Left hindlimb (tissue), 1 donor: ENCODE data around the gene CAMTA2.

Experiments used
- DNase-seq: peaks from one replicate; pipeline ENCODE4 v3.0.0-alpha.2; 2018

CAMTA2 gene

GRCh38 chr17:4968486-4969046, 18.9 kb downstream of the CAMTA2 start:
- DNase-seq: no peak

GRCh38 chr17:4967539-4968485, 19.7 kb downstream of the CAMTA2 start, which contains the start of gene SPAG7:
SPAG7 (minus strand) TSS chr17:4967817; CDS start chr17:4967804, 13 bp downstream.
- DNase-seq: peak; percentile 98

DNA sequence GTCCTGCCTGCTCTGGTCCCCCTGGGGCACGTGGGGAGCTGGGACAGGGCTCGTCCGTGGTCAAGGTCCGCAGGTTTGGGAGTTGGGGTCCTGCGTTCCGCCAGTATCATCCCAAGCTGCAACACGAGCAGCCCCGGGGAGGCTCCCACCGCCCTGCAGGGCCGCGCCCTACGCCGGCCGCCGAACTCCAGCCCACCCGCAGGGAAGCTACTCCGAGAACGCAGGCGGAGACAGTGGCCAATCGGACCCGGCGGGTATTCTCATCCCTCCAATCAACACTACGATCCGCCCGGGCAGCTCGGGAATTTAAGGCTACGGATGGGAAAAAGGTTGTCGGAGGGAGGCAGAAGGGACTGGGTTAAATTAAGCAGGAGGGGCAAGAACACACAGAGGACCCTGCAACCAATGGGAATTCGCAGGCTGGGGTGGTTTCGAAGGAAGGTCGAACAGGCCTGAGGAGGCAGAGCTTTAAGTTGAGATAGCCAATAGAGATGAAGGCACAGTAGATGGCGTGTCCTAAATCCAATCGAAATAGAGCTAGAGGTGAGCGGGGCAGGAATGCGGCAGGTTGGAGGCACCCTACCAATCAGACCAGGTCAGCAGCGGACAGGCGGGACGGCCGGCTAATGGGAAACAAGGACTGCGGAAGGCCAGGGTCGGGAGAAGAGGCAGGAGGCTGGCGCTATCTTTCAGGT, 20.5 kb downstream of the CAMTA2 start:
- peak; percentile 99 for DNase-seq

DNA sequence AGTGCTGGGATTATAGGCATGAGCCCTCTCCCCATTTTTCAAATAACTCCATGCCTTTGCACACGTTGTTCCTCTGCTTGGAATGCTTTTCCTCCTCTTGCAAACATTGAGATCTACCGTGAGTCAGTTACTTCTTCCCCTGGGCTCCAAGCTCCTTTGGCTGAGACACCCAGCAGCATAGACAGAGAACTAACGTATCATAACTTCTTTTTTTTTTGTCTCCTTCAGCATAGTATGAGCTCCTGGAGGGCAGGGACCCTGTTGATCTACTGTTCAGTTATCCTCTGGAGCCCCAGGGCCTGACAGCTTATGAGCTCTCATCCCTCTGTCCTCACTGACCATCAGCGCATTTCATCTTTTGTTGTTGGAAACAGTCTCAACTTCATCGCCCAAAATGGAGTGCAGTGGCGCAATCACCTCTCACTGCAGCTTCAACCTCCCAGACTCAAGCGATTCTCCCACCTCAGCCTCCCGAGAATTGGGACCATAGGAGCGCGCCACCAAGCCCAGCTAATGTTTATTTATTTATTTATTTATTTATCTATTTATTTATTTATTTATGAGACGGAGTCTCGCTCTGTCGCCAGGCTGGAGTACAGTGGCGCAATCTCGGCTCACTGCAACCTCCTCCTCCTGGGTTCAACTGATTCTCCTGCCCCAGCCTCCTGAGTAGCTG, 22.0 kb downstream of the CAMTA2 start:
- no peak for DNase-seq

DNA sequence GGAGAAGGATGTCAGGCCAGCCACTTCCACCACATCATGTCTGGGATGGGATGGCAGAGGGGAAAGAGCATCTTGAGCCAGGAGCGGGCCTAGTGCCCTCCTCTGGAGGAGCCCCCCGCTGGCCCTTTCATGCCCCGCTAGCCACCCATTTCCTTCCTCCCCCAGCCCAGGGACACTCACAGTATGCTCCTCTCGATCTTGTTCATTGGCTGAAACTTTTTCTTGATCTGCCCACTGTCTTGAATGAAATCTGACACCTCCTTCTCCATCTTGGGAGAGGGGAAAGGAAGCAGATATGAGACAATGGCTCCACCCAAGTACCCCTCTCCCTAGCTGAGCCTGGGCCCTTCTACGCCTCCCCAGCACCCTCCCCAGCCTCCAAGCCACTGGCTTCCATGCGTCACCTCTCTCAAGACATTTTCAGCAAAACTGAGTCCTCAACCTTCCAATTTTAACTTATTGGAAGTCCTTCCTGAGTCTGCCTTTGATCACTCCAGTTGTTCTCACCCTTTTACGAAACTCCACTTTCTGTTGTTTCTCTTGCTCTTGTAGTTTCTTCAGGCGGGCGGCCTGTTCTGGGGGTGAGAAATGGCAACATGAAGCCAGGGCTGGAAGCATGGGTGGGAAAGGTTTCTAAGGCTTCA, 27.1 kb downstream of the CAMTA2 start:
- no peak for DNase-seq

GRCh38 chr17:4959261-4959965, 28.1 kb downstream of the CAMTA2 start:
- no peak for DNase-seq

GRCh38 chr17:4958102-4958501, 29.4 kb downstream of the CAMTA2 start:
- DNase-seq: no peak

- DNase-seq: no peak
These were observed 30.9 kb downstream of the CAMTA2 start for GRCh38 chr17:4956493-4957061.

DNA sequence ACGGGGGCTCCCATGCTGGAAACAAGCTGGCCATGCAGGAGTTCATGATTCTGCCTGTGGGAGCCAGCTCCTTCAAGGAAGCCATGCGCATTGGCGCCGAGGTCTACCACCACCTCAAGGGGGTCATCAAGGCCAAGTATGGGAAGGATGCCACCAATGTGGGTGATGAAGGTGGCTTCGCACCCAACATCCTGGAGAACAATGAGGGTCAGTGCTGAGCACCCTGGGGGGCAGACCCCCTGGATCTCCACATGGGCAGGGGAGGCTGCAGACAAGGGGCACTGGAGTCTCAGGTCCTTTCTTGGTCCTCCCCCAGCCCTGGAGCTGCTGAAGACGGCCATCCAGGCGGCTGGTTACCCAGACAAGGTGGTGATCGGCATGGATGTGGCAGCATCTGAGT, 32.4 kb downstream of the CAMTA2 start:
- DNase-seq: no peak

DNA sequence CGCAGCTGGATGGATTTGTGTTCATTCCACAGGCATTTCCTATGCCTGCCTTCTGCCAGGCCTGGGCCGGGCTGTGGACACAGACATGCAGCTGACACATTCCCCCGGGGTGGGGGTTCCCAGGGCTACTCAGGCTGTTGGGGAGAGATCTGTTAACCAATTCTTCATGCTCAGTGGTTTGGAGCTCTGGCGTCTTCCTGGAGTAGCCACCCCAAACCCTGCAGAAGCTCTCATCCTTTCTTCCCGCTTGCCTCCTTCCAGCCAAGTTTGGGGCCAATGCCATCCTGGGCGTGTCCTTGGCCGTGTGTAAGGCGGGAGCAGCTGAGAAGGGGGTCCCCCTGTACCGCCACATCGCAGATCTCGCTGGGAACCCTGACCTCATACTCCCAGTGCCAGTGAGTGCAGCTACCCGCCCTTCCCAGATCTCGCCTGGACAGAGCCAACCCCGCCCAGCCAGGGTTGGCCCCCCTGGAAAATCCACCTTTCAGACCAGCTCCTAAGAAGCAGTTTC, 34.0 kb downstream of the CAMTA2 start:
- DNase-seq: peak; percentile 79

- DNase-seq: no peak
These were observed 36.0 kb downstream of the CAMTA2 start for GRCh38 chr17:4951486-4951885.

- DNase-seq: no peak
These were observed 36.7 kb downstream of the CAMTA2 start, which contains the start of gene ENO3 for GRCh38 chr17:4950746-4951204. ENO3 (plus strand) TSS chr17:4951119; CDS start chr17:4951830, 711 bp downstream.

DNA sequence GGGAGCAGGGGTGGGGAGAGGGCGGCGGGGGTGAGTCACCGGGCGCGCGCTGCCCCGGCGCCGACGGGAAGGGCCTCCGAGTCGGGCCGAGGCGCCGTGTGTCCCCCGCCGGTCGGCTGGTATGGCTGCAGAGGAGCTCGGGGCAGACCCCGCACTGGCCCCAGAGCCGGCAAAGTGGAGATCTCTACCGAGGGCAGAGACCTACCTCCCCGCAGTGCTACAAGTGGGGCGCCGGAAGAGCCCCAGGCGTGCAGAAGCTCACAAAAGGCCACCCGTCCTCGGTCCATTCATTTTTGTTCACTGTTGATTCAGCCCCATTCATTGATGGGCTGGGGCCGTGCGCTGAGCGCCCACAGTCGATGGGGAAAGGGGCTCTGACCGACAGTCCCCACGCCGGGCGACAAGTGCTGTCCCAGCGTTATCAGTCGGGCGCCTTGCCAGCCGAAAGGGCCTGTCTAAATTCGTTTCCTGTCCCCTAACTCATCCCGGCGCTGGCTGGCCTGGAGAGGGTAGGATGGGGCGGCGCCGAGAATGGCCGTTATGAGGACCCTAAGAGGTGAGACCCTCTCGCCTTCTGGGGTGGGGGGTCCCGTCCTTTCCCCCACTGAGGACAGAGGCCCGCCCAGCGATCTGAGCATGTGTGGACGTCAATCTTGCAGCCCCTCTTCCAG, 37.3 kb downstream of the CAMTA2 start:
- peak; percentile 48 for DNase-seq

GRCh38 chr17:4949321-4950074, 38.0 kb downstream of the CAMTA2 start:
- DNase-seq: peak; percentile 79

DNA sequence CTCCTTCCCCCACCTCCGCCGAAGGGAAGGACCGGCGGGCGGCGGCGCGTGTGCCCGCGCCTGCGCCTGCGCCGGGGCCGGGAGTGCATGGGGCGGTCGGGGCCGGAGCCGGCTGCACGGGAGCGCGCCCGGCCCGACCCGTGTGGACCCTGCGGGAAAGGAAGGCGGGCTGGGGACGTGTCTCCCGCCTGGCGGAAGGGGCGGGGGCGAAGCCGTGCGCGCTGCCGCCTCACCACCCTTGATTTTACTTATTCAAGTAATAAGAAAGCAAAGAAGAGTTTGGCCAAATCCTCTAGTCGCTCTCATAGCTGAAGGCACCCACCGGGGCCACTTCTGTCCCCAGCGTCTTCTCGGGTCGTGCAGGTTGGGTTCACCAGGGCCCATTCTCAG, 38.5 kb downstream of the CAMTA2 start:
- peak; percentile 92 for DNase-seq

DNA sequence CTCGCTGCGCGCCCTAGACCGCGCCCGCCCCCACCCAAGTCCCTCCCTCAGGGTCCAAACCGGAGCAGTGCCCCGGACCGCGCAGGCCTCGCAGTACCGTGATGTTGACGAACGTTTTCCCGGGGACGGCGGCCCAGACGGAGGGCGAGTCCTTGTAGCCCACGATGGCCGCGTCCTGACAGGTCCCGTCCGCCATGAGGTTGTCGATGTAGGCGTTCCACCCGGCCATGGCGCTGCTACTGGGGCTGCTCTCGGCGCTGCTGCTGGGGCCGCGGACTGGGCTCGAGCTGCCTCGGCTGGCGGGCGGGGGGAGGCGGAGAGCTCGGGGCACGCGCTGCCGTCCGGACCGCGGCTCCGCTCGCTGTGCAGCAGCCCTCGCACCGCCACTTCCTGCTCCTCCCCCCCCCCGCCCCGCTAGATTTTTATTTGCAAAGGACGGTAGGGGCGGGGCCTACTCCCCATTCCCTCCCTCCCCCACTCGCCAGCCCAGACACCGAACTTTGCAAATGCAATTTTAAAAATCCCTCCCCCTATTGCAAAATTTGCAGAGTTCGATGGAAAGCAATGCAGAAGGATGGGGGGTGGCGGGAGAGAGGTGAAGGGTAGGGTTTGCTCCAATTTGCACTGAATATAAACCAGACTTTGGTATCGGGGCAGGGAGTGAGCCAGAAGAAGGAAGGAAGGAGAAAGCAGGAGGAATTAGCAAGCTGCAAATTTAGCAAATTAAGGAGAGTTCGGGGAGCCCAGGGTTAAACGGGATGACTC, 39.1 kb downstream of the CAMTA2 start, which contains the start of gene PFN1:
Gene PFN1 (minus strand): TSS at position 365 of the 765 bp plus-strand sequence. CDS start 136 bp downstream, at position 229.
- peak; percentile 94 for DNase-seq

- DNase-seq: peak; percentile 84
These were observed 39.9 kb downstream of the CAMTA2 start for GRCh38 chr17:4947411-4948165.

- DNase-seq: no peak
These were observed 40.5 kb downstream of the CAMTA2 start for GRCh38 chr17:4947010-4947410.
